Ramos (cell line): Measurements from ENCODE around the gene MPP2.
"Not testable (repeated sequence)": the region's sequence is repeated elsewhere in the genome, so short reads cannot be mapped to it uniquely, and the experiment has no call there.

ENCODE experiments used
- in situ Hi-C: fragments of 300-500 bp; cut with MboI; formaldehyde crosslinking; loops from one replicate; pipeline ENCODE4 v1.14.3; 2022; ENCODE audit warnings: low sequenced_read_pairs; ENCODE audit not compliant: unreplicated experiment

Gene MPP2

DNA sequence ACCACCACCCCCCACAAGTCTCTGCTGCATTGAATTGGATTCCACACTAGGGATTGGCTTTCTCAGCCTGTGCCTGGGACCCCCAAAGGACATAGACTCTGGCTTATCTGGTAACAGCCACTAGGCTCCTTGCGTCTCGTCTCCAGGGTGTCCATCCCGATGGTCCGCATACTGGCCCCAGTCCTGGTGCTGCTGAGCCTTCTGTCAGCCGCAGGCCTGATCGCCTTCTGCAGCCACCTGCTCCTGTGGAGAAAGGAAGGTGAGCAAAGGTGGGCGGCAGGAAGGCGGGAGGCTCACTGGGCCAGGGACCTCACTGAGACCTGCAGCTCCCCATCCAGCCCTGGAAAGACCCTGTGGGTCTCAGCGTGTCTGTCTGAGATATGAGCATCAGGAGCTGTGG lies 52.3 kb downstream of the MPP2 start:
- in situ Hi-C loops = no loop called here

DNA sequence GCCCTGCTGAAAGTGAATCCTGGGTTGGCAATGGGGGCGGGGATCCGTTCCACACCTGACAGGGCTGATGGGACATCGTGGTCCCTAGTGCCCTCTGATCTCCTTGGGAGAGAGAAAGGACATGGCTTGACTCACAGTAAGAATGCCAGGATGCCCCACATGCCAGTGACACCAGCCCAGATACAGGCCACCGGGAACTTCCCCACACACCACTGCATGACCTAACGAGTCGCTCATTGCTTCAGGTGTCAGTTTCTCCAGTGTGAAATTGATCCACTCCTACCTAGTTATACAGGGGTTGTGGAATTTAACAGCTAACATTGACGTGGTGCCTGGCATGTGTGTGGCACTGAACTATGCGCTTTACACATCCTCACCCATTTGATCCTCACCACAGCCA lies 52.8 kb downstream of the MPP2 start:
- in situ Hi-C loops = no loop called here

DNA sequence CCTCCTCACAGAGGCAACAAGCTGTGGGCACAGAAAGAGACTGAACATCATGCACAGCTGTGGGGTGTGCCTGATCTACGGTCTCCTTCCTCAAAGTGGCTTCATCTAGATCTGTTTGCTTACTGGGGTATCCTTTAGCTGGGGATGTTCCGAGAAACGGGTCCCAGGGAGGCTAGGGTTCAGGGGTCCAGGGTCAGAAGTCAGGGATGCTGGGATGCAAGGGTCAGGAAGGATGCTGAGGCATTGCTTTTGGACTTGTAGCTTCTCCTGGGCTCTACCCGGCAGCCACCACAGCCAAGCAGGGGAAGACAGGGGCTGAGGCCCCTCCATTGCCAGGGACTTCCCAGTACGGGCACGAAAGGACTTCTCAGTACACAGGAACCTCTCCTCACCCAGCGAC lies 53.8 kb downstream of the MPP2 start:
- in situ Hi-C loops = no loop called here

DNA sequence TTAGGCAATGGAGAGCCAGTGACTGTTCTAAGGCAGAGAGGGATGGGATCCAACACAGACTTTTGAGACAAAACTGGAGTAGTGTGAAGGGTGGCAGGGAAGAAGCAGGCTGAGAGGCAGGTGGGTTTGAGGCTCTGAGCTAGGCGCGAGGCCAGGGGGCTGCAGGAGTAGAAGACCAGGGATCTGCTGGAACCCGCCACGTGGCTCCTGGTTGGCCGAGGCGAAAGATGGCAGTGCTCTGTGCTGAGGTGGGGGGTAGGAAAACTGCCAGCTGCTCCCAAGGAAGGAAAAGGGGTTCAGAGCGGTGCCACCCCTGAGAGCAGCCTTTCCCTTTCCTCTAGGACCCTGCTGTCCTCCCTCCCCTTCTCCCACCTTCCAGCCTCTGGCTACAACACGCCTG lies 54.8 kb downstream of the MPP2 start:
- in situ Hi-C loops = no loop called here

DNA sequence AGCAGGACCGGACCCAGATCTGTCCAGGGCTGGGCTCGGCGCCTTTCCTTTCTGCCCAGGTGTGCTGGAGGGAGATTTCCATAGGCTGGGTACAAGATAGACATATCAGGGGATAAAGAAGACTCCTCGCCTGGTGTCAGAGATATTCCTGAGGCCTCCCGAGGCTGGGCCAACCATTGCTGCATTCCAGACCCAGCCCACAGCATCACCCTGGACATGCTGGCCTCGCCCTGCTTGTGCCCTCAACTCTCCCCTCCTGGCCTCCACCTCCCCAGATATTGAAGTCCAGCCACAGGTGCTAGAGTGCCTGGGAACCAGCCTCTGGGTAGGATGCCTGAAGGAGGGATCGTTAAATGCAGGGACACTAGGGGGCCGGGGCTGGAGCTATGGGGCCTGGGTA lies 58.2 kb downstream of the MPP2 start:
- in situ Hi-C loops = no loop called here

DNA sequence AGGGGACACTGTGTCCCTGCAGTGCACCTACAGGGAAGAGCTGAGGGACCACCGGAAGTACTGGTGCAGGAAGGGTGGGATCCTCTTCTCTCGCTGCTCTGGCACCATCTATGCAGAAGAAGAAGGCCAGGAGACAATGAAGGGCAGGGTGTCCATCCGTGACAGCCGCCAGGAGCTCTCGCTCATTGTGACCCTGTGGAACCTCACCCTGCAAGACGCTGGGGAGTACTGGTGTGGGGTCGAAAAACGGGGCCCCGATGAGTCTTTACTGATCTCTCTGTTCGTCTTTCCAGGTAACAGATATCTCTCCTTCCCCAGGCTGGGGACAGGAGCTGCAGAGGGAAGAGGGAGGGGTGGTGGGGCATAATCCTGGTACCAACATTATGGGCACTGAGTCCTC lies 58.7 kb downstream of the MPP2 start:
- in situ Hi-C loops = no loop called here

DNA sequence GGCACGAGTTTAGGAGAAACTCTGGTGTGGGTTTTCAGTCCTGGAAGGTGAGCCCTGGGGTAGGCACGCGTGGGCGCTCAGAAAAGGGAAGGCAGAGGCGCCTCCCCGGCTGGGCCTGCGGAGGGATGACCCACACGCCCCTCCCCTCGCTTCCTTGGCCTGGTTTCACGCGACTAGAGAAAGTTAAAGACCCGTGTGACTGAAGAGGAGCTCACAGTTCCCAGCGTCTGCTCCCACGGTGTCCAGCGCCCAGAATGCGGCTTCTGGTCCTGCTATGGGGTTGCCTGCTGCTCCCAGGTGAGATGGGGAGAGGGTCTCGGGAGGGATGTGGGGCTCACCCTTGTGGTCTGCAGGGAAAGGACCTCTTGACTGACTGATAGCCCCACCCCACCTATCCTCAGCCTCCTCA lies 60.4 kb downstream of the MPP2 start, which contains the start of gene CD300LG:
Gene CD300LG (plus strand): TSS at position 214 of the 409 bp plus-strand sequence. CDS start 41 bp downstream, at position 255.
- in situ Hi-C loops = no loop called here

DNA sequence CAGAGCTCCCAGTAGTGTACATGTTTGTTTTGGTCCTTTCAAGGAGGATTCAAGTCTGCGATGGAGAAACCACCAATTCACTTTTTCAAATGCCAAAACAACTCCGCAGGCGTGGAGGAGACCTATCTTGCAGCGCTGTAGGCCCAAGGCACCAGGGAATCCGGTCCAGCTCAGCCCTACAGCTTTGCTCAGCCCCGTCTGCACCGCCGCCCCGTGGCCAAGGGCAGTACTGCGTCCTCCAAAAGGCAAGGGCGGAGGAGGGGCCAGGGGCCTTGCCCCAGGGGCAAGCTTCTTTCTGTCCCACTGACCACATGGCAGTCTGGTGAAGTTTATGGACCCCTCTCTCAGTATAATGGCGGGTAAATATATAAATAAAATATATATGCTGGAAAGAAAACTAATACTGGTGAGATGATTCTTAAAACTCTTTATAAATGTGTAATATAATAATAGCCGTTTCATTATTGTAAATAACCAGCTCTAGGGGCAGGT lies 61.1 kb downstream of the MPP2 start:
- in situ Hi-C loops = no loop called here

DNA sequence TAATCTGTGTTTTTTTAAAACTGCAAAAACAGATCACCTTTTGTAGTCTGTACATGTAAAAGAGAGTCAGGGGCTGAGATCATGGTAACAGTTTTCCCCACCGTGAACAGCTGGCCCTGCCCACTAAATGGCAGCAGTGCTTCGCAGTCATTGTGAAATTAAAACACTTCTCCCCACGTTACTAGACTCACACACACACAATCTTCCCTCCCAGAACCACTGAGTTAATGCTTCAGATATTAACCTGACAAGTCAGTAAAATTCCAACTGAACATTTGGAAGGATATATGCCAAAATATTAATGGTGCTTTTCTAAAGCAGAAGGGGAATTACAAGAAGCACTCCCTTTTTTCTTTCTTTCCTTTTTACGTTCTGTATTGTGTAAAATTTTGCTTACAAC lies 61.6 kb downstream of the MPP2 start:
- in situ Hi-C loops = no loop called here

DNA sequence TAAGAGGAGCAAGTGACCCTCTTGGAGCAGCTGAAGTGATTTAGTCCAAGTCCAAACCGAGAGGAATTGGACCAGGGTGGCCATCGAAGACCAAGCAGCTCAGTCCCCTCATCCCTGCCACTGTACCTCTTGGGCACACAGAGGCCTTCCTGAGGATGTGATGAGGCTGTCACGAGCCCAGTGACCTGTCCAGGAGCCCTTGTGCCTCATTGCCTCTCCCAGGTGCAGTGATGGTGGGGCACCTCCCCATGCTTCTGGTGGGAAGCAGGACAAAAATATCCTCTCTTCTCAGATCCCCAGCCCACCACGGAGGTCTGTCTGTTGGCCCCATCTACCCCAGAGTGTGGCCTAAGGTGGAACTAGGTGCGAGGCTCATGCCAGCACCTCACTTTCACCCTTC lies 63.1 kb downstream of the MPP2 start:
- in situ Hi-C loops = no loop called here

DNA sequence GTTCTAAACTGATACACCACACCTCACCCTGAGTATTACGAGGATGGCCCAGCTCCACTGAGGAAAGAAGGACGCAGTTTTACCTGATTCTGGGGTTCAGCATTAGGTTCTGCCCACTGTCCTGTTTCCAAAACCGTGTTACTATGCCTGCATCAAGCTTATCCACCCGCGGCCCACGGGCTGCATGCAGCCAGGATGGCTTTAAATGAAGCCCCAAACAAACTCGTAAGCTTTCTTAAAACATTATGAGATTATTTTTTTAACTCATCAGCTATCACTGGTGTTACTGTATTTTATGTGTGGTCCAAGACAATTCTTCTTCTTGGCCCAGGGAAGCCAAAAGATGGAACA lies 64.4 kb downstream of the MPP2 start:
- in situ Hi-C loops = no loop called here

DNA sequence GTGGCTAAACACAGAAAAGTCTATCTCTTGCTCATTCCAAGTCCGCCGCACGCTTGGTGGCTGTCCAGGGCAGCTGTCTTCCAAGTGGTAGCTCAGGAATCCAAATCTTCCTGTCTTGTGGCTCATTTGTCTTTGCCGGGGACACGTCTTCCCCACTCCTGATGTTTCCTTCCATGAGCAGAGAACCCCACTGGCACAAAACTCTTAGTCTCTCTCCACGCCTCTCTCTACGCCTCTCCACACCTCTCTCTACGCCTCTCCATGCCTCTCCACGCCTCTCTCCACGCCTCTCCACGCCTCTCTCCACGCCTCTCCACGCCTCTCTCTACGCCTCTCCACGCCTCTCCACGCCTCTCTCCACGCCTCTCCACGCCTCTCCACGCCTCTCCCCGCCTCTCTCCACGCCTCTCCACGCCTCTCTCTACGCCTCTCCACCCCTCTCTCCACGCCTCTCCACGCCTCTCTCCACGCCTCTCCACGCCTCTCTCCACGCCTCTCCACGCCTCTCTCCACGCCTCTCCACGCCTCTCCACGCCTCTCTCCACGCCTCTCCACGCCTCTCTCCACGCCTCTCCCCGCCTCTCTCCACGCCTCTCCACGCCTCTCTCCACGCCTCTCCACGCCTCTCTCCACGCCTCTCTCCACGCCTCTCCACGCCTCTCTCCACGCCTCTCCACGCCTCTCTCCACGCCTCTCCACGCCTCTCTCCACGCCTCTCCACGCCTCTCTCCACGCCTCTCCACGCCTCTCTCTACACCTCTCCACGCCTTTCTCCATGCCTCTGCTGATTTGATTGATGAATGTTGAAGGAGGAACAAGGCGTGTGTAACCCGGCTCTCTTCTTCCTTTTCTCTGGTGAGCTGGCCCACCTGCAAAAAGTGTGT lies 65.0 kb downstream of the MPP2 start:
- in situ Hi-C loops = not testable (repeated sequence)

DNA sequence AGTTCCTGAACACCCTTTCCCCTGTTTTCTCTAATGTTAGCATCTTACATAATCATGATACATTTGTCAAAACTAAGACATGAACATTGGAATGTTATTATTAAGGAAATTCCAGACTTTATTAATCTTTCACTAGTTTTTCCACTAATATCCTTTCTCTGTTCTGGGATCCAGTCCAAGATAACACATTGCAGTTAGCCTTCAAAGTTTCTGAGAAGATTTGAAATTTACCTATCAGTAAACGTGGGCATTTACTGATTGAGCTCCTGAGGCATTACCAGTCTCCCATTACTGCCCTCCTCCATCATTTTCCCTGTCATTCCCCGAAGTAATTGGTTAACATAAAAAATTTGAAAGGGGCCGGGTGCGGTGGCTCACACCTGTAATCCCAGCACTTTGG lies 66.1 kb downstream of the MPP2 start:
- in situ Hi-C loops = no loop called here

DNA sequence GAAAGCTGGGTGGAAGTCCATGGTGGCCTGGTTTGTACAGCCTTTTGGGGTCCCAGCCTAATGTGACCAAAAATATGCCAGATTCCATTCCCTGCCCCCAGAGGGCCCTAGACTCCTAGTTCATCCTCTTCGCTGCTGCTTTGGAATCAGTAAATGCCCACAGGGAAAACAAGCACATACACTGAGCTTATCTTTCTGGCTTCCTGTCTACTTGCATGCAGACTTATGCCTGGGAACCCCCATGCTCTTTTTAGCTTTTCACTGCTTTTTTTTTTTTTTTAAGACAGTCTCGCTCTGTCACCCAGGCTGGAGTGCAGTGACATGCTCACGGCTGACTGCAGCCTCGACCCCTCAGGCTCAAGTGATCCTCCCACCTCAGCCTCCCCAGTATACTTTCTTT lies 66.5 kb downstream of the MPP2 start:
- in situ Hi-C loops = no loop called here

DNA sequence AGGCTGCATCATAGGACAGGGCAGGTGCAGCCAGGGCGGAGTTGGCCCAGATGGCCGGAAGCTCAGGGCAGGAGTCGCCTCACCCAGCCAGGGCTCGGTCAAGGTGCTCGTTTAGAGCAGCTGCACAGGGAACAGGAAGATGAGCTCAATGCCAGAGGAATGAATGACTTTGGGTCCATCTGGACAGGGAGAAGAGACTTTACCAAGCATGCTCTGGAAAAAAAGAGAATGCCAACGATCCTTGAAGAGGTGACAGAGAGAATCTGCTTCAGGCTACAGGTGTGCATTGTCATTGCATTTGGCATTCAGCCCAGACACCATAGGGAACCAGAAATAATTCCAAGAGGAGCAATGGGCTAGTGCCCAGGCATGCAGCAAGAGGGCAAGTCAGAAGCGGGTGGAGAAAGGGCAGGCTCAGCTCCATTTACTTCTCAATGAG lies 67.6 kb downstream of the MPP2 start:
- in situ Hi-C loops = no loop called here

DNA sequence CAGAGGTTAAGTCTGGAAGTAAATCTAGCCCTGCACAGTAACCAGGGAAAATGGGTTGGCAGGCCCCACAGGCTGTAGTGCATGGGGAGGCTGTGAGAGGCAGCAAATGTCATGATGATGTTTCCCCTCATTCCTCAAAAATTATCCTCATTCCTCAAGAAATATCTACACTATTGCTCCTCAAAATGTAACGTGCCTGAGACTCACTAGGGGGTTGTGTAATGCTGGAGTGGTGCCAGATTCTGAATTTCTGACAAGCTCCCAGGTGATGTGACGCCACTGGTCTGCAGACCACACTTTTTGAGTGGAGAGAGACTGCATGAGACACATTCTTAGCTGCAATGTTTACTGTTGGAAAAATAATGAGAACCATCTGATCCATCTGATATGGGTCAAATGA lies 73.2 kb downstream of the MPP2 start:
- in situ Hi-C loops = no loop called here

DNA sequence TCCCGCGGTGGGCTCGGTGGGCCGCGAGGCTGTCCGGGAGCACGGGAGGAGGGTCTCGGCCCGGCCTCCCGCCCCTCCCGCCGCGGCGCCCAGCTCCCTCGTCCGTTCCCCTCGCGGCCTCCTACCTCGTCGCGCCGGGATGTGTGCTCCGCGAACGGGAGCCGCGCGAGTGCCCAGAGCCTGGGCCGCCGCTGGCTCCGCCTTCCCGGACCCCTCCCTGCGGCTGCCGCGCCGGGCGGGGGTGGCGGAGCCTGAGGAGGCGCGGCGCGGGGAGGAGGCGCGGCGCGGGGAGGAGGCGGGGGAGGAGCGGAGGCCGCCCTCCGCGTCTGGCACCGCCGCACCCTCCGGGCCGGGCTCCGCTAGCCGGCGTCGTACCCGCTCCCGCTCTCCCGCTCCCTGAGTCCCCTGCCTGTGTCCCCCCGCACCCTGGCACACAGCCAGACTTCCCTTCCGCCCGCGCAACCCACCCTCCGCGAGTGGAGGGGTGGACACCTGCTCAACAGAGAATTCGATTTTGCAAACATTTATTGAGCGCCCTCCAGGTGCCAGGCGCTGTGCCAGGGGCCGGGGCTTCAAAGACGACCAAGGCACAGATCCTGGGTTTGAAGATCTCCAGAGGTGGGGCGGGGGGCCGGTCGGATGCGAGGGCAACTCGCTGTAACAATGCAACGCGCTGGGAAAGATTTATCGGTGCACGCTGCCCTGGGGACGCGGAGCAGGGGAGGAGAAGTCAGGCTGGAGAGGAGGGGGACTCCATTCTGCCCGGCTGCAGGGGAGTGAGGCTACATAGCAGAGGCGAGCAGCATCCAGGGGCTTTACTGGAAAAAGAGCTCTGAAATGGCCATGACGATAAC lies 74.1 kb downstream of the MPP2 start, which contains the start of gene MPP3:
Gene MPP3 (minus strand): TSS at position 171 of the 854 bp plus-strand sequence. CDS start 1,240 bp downstream, outside the sequence.
- in situ Hi-C loops = no loop called here

DNA sequence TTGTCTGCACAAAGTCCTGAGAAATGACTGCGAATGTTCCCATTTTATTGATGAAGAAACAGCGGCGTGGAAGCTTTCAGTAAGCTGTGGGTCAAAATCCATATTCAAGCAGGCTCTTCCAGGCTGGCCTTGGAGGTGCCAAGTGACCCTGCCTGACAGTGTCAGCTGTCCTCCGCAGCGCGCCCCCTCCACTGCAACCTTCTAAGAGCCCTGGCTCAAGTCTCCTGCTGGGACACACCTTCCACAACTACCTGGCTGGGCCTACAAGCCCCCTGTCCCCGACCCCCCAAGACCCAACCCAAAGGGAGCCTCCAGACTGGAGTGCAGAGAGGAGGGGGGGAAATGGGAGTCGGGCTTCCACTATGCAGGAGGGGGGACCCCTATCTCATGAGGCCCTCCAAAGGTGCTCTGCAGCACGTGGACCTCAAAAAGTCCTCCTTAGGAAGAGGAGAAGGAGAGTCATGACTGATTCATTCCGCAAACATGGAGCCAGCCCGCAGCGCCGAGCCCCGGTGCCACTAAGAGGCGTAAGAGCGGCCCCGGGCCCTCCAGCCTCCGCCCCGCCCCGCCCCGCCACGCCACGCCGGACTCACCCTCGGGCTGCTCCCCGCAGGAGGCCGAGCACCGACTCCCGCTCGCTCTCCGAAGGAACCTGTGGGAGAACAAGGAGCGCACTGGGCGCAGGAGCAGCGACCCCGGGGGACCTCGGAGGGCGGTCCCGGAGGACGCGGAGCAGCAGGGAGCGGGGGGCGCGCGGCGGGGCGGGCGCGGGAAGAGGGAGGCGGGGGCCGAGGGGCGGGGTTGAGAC lies 75.0 kb downstream of the MPP2 start:
- in situ Hi-C loops = no loop called here

DNA sequence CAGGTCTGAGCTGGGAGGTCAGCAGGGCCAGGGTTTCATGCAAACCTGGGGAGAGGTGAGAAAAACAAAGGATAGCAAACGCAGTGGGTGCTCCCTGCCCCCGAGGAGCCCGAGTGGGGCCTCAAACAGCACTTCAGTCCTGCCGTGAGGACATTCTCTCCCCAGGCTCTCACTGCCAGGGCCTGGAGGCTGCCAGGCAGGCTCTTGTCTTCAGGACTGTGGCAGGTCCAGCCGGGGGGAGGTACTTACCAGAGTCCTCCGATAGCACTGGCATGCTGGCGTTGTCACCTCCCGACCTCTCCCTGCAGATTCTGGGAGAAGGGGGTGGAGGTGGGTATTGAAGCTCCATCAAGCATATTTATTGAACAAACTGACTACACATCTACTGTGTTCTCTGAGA lies 75.7 kb downstream of the MPP2 start:
- in situ Hi-C loops = no loop called here

DNA sequence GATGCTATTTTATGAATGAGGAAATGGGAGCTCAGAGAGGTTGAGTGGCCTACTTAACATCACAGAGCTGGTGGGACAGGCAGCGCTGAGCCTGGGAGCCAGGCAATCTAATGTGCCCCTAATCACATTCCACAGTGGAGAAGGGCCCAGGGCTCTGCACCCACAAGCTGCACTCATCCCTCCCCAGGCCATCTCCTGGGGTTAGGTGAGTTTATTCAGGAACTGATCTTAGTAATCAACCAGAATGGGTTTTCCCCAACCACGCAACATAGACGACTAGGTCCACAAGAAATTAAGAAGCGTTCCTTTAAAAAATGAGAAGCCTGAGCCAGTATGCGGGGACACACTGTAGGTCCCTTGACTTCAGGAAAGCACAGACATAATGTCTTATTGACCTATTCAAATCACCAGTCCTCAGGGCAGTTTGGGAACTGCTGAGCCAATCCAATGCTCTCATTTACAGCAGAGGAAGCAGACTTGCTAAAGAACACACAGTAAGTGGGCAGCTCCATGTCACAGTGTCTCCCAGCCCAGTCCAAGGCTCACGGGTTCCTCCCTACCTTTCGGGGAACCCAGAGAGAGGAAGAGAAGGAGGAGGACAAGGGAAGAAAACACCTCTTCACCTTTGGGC lies 76.7 kb downstream of the MPP2 start:
- in situ Hi-C loops = no loop called here
